ENCODE data around the gene PLK5. TPM values are rescaled to one million over a fixed set of nuclear protein-coding genes. Genes with fewer than 3 reads are reported as not detected.

Gene PLK5
- polyA plus RNA-seq, 1 donor from 2014 or later, result 3.6 TPM

DNA sequence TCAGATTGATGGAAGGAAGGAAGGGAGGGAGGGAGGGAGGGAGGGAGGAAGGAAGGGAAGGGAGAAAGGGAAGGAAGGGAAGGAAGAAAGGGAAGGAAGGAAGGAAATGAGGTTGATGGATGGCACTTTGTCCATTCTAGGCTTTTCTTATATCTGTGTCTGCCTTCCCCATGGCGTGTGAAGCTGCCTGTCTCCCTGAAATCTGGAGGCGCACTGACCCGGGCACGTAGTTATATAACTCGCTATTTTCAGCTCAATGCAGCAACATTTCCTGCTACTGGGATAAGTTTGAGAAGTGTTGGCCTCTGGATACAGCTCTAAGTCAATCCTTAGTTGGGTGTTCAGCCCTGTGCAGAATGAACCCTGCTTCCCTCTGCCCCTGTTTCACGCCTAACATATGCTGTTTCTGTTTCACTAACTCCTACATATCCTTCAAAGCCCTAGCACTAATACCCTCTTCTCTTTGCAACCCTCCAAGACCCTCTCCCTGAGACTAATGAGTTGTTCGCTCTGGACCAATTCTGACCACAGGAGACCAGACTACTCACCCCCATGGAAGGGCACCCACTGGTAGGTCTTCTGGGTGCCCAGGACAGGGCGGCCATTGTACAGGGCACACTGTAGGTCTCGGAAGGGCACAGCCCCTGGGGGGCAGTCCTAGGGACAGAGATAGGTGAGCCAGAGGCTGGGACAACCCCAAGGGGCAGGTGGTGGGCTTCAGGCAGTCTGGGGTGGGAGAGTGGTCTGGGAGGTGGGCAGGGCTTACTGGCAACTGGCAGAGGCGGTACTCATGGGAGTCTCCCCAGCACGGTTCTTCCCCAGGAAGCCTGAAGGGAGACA lies 14.1 kb upstream of the PLK5 start:
- no peak overlapping the region for H3K4me2 ChIP-seq (ENCODE audit: low read length)
- no peak for TF ChIP-seq EZH2 (IDR thresholded peaks at IDR 0.05; ENCODE audit: borderline replicate concordance, insufficient read depth, low read length, poor library complexity, severe bottlenecking)
- no peak for TF ChIP-seq TAF1 (IDR thresholded peaks at IDR 0.05; ENCODE audit: low read depth)
- no peaks in the 10 kb centered on the region for H3F3A ChIP-seq (ENCODE audit: insufficient read depth, low read length, poor library complexity, severe bottlenecking)
- no peaks in the 10 kb centered on the region for H3K36me3 ChIP-seq (ENCODE audit: insufficient read depth, low read length)
- H3K79me2 ChIP-seq (replicated peaks; ENCODE audit: insufficient read depth, low read length), result no peaks in the 10 kb centered on the region
- no peaks in the 10 kb centered on the region for H4K20me1 ChIP-seq (ENCODE audit: insufficient read depth)
- H3K4me3 ChIP-seq (ENCODE audit: low read length), result no peak overlapping the region
- H3K27me3 ChIP-seq (ENCODE audit: insufficient read depth, low read depth, low read length), result peaks cover 22% of the 10 kb centered on the region
- H3K9me2 ChIP-seq (ENCODE audit: insufficient read depth, low read length), result no peaks in the 10 kb centered on the region
- H3K9ac ChIP-seq (ENCODE audit: low read length), result no peak overlapping the region
- no peak overlapping the region for H3K27ac ChIP-seq (ENCODE audit: low read length)
- no peak overlapping the region for H2AFZ ChIP-seq (ENCODE audit: low read depth, low read length)
- no peaks in the 10 kb centered on the region for H3K9me3 ChIP-seq (ENCODE audit: low read length)

DNA sequence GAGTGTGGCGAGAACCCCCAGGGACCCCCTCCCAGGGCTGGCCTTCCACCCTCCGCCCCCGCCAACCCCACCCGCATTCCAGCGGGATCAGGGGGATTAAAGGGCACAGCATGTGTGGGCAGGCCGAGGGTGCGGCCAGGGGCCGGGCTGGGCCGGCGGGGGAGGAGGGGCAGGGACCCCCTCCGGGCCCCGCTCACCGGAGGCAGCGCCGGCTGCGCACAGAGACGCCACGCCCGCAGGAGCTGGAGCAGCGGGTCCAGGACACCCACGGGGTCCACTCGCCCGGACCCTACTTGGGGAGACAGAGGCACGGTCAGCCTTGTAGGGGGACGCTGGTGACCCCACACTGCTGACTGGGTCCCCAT lies 13.5 kb upstream of the PLK5 start:
- Histone ChIP-seq H3K27ac (ENCODE audit: low read length) (no peak overlapping the region), H4K20me1 (ENCODE audit: insufficient read depth) (no peaks in the 10 kb centered on the region), H3K79me2 (replicated peaks; ENCODE audit: insufficient read depth, low read length) (no peaks in the 10 kb centered on the region), H3K9ac (ENCODE audit: low read length) (no peak overlapping the region), H3K9me3 (ENCODE audit: low read length) (no peaks in the 10 kb centered on the region), H2AFZ (ENCODE audit: low read depth, low read length) (no peak overlapping the region), H3K4me3 (ENCODE audit: low read length) (no peak overlapping the region), H3K36me3 (ENCODE audit: insufficient read depth, low read length) (no peaks in the 10 kb centered on the region), H3K4me2 (ENCODE audit: low read length) (no peak overlapping the region), H3K9me2 (ENCODE audit: insufficient read depth, low read length) (no peaks in the 10 kb centered on the region), H3F3A (ENCODE audit: insufficient read depth, low read length, poor library complexity, severe bottlenecking) (no peaks in the 10 kb centered on the region), H3K27me3 (ENCODE audit: insufficient read depth, low read depth, low read length) (peaks cover 22% of the 10 kb centered on the region)
- no peak for TF ChIP-seq TAF1 (IDR thresholded peaks at IDR 0.05; ENCODE audit: low read depth)
- no peak for TF ChIP-seq EZH2 (IDR thresholded peaks at IDR 0.05; ENCODE audit: borderline replicate concordance, insufficient read depth, low read length, poor library complexity, severe bottlenecking)
- TF ChIP-seq, protein P1, sequence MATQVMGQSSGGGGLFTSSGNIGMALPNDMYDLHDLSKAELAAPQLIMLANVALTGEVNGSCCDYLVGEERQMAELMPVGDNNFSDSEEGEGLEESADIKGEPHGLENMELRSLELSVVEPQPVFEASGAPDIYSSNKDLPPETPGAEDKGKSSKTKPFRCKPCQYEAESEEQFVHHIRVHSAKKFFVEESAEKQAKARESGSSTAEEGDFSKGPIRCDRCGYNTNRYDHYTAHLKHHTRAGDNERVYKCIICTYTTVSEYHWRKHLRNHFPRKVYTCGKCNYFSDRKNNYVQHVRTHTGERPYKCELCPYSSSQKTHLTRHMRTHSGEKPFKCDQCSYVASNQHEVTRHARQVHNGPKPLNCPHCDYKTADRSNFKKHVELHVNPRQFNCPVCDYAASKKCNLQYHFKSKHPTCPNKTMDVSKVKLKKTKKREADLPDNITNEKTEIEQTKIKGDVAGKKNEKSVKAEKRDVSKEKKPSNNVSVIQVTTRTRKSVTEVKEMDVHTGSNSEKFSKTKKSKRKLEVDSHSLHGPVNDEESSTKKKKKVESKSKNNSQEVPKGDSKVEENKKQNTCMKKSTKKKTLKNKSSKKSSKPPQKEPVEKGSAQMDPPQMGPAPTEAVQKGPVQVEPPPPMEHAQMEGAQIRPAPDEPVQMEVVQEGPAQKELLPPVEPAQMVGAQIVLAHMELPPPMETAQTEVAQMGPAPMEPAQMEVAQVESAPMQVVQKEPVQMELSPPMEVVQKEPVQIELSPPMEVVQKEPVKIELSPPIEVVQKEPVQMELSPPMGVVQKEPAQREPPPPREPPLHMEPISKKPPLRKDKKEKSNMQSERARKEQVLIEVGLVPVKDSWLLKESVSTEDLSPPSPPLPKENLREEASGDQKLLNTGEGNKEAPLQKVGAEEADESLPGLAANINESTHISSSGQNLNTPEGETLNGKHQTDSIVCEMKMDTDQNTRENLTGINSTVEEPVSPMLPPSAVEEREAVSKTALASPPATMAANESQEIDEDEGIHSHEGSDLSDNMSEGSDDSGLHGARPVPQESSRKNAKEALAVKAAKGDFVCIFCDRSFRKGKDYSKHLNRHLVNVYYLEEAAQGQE (IDR thresholded peaks at IDR 0.05; ENCODE audit: borderline replicate concordance), result no peak
- no peak for TF ChIP-seq EP300 (conservative IDR thresholded peaks at IDR 0.05; ENCODE audit: poor library complexity, severe bottlenecking)
- no peak for TF ChIP-seq MXI1 (conservative IDR thresholded peaks at IDR 0.05; ENCODE audit: poor library complexity, severe bottlenecking)
- TF ChIP-seq SMC3 (conservative IDR thresholded peaks at IDR 0.05; ENCODE audit: poor library complexity), result no peak
- TF ChIP-seq POLR2AphosphoS5 (IDR thresholded peaks at IDR 0.05), result no peak
- no peak for TF ChIP-seq CTCF (IDR thresholded peaks at IDR 0.05; ENCODE audit: poor library complexity, severe bottlenecking)
- TF ChIP-seq RAD21 (conservative IDR thresholded peaks at IDR 0.05), result no peak
